ENCODE results near the gene ADGRB2. TPM values are rescaled to one million over a fixed set of nuclear protein-coding genes. Genes with fewer than 3 reads are reported as not detected.

The ADGRB2 gene
- total RNA-seq, 1 experiment from 2014 or later = 1.1 TPM

GRCh38 chr1:31781138-31781755 lies 17.1 kb upstream of the ADGRB2 start:
- no peak for DNase-seq
- no peaks in the 10 kb centered on the region for H3K9me3 ChIP-seq (replicated peaks)
- H3K27ac ChIP-seq = no peak overlapping the region
- H3K27me3 ChIP-seq = peaks cover 17% of the 10 kb centered on the region; the same call in 1 of the 2 replicates
- peaks cover 6% of the 10 kb centered on the region; the same call in 1 of the 2 replicates for H3K4me1 ChIP-seq
- no peaks in the 10 kb centered on the region for H3K36me3 ChIP-seq
- H3K4me3 ChIP-seq = no peak overlapping the region

GRCh38 chr1:31780632-31781031 lies 16.5 kb upstream of the ADGRB2 start:
- Histone ChIP-seq H3K36me3 (no peaks in the 10 kb centered on the region), H3K4me1 (peaks cover 7% of the 10 kb centered on the region; the same call in 1 of the 2 replicates), H3K9me3 (replicated peaks) (no peaks in the 10 kb centered on the region), H3K27me3 (peaks cover 17% of the 10 kb centered on the region; the same call in 1 of the 2 replicates), H3K27ac (no peak overlapping the region), H3K4me3 (no peak overlapping the region)
- no peak for DNase-seq

- Histone ChIP-seq H3K9me3 (replicated peaks) (no peaks in the 10 kb centered on the region), H3K4me3 (no peak overlapping the region), H3K4me1 (peaks cover 7% of the 10 kb centered on the region; the same call in 1 of the 2 replicates), H3K27ac (no peak overlapping the region), H3K36me3 (no peaks in the 10 kb centered on the region), H3K27me3 (peaks cover 14% of the 10 kb centered on the region; the same call in 1 of the 2 replicates)
- DNase-seq = no peak
Measured at GRCh38 chr1:31779687-31780086, 15.5 kb upstream of the ADGRB2 start.

GRCh38 chr1:31778763-31779488 lies 14.8 kb upstream of the ADGRB2 start:
- no peak for DNase-seq
- Histone ChIP-seq H3K27ac (no peak overlapping the region), H3K4me3 (no peak overlapping the region), H3K27me3 (peaks cover 14% of the 10 kb centered on the region; the same call in 1 of the 2 replicates), H3K9me3 (replicated peaks) (no peaks in the 10 kb centered on the region), H3K36me3 (no peaks in the 10 kb centered on the region), H3K4me1 (peaks cover 7% of the 10 kb centered on the region; the same call in 1 of the 2 replicates)

GRCh38 chr1:31776516-31776915 lies 12.4 kb upstream of the ADGRB2 start:
- Histone ChIP-seq H3K27me3 (peaks cover 3% of the 10 kb centered on the region; the same call in 1 of the 2 replicates), H3K4me3 (no peak overlapping the region), H3K4me1 (peaks cover 7% of the 10 kb centered on the region; the same call in 1 of the 2 replicates), H3K9me3 (replicated peaks) (no peaks in the 10 kb centered on the region), H3K36me3 (no peaks in the 10 kb centered on the region), H3K27ac (peak overlapping the region; percentile 5; the same call in 1 of the 2 replicates)
- DNase-seq = peak; percentile 59 to 64

GRCh38 chr1:31776032-31776431 lies 11.9 kb upstream of the ADGRB2 start:
- no peaks in the 10 kb centered on the region for H3K36me3 ChIP-seq
- H3K4me3 ChIP-seq = no peak overlapping the region
- peak overlapping the region; percentile 5; the same call in 1 of the 2 replicates for H3K27ac ChIP-seq
- DNase-seq = no peak
- no peaks in the 10 kb centered on the region; the same call in 1 of the 2 replicates for H3K27me3 ChIP-seq
- peaks cover 7% of the 10 kb centered on the region; the same call in 1 of the 2 replicates for H3K4me1 ChIP-seq
- H3K9me3 ChIP-seq (replicated peaks) = no peaks in the 10 kb centered on the region

- H3K27ac ChIP-seq = peak overlapping the region; percentile 8; the same call in 1 of the 2 replicates
- no peaks in the 10 kb centered on the region for H3K9me3 ChIP-seq (replicated peaks)
- no peaks in the 10 kb centered on the region for H3K27me3 ChIP-seq
- peak; percentile 38 to 54 for DNase-seq
- no peak overlapping the region for H3K4me3 ChIP-seq
- H3K4me1 ChIP-seq = peaks cover 7% of the 10 kb centered on the region; the same call in 1 of the 2 replicates
- no peaks in the 10 kb centered on the region for H3K36me3 ChIP-seq
Measured at GRCh38 chr1:31775210-31775999, 11.3 kb upstream of the ADGRB2 start.

- Histone ChIP-seq H3K4me1 (peaks cover 14% of the 10 kb centered on the region; the same call in 1 of the 2 replicates), H3K36me3 (no peaks in the 10 kb centered on the region), H3K9me3 (replicated peaks) (no peaks in the 10 kb centered on the region), H3K4me3 (no peak overlapping the region), H3K27ac (no peak overlapping the region), H3K27me3 (peaks cover 3% of the 10 kb centered on the region; the same call in 1 of the 2 replicates)
- DNase-seq = no peak
Measured at GRCh38 chr1:31774495-31774894, 10.4 kb upstream of the ADGRB2 start.

- Histone ChIP-seq H3K4me1 (peaks cover 14% of the 10 kb centered on the region; the same call in 1 of the 2 replicates), H3K36me3 (no peaks in the 10 kb centered on the region), H3K27me3 (peaks cover 3% of the 10 kb centered on the region), H3K27ac (no peak overlapping the region), H3K9me3 (replicated peaks) (no peaks in the 10 kb centered on the region), H3K4me3 (no peak overlapping the region)
- no peak for DNase-seq
Measured at GRCh38 chr1:31773861-31774260, 9.7 kb upstream of the ADGRB2 start.

GRCh38 chr1:31772669-31773248 lies 8.6 kb upstream of the ADGRB2 start:
- H3K4me1 ChIP-seq = peaks cover 14% of the 10 kb centered on the region; the same call in 1 of the 2 replicates
- no peak overlapping the region for H3K4me3 ChIP-seq
- no peak for DNase-seq
- H3K36me3 ChIP-seq = no peaks in the 10 kb centered on the region
- H3K27ac ChIP-seq = no peak overlapping the region
- H3K9me3 ChIP-seq (replicated peaks) = no peaks in the 10 kb centered on the region
- peaks cover 6% of the 10 kb centered on the region for H3K27me3 ChIP-seq

DNA sequence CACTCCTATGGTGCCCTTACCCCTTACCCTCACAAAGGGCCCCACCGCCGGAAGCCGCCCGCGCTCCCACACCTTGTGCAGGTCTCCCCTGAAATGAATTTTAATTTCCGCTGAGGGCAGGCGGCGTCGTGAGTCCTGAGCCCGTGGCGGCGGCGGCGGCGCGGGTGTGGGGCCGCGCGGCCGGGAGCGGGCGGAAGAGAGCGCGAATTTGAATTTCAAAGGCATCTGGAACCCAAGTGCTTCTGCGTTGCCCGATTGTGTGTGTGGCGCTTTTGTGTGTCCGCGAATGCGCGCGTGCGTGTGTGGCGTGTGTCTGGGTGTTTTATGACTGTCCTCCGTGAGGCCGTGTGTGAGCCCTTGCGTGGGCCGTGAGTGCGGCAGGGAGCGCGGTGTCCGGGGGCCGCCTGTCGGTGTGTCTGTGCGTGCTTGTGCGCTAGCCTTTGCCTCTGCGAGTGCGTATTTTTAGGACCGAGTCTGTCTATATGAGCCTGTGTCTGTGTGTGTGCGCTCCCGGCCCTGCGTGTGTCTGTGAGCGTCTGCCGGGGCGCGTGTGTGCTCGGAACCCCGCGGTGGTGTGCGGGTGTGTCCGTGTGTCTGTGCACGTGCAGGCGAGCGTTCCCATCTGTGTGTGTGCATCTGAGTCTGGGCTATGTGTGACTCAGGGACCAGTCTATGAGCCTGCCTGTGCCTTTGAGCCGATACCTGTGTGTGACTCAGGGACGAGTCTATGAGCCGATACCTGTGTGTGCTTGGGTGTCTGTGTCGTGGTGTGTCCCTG lies 7.9 kb upstream of the ADGRB2 start:
- Histone ChIP-seq H3K4me3 (no peak overlapping the region), H3K27me3 (peaks cover 13% of the 10 kb centered on the region), H3K27ac (no peak overlapping the region), H3K36me3 (no peaks in the 10 kb centered on the region), H3K4me1 (peaks cover 14% of the 10 kb centered on the region; the same call in 1 of the 2 replicates), H3K9me3 (replicated peaks) (no peaks in the 10 kb centered on the region)
- no peak for DNase-seq

DNA sequence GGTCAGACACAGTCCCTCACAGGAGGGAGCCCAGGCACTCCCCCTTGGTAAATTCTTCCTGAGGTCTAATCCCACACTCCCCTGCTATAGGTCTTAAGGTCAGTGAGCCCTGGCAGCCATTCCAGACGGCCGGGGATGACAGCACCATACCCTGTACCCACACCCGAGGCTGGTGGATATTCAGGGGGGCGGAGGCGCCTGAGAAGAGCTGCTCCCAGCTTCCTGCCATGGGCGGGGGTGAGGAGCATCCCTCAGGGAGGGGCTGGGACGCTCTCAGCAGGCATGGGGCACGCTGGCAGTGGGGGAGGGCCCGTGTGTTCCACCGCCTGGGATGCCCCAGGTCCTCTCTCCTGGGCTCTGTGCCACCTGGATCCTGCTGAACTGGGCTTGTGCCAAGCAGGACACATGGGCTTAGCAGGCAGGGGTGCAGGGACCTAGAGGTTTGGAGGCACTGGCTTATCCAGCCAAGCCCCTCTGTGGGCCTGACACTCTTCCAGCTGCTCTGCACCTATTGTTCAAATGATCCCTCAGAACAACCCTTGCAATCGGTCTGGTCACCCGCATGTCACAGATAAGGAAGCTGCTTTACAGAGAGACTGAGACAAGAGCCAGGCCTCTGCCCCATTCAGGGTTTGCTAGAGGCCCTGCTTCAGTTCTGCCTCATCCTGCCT lies 5.7 kb upstream of the ADGRB2 start:
- H3K9me3 ChIP-seq (replicated peaks) = no peaks in the 10 kb centered on the region
- H3K4me1 ChIP-seq = peaks cover 8% of the 10 kb centered on the region; the same call in 1 of the 2 replicates
- H3K27me3 ChIP-seq = peaks cover 26% of the 10 kb centered on the region
- no peak overlapping the region for H3K4me3 ChIP-seq
- DNase-seq = no peak
- no peaks in the 10 kb centered on the region for H3K36me3 ChIP-seq
- H3K27ac ChIP-seq = no peak overlapping the region
